Left colon (tissue), 2 donors: ENCODE data around the gene TNFRSF14. TPM values are rescaled to one million over a fixed set of nuclear protein-coding genes. Genes with fewer than 3 reads are reported as not detected.

Experiments
- ATAC-seq: fragments of 200-7000 bp; cut with Tn5 transposase; one replicate; pipeline ENCODE4 v1.9.1; 2020; ENCODE audit warnings: mild to moderate bottlenecking, moderate library complexity
- DNase-seq, 2 donors: peaks; one replicate each; pipeline ENCODE4 v3.0.0-alpha.2; 2020
- intact Hi-C, 2 donors: fragments of 100-400 bp; cut with DNase I in 1 of 2; cut with micrococcal nuclease in 1 of 2; formaldehyde crosslinking; loops; one replicate each; pipeline versions ENCODE4 v1.11.2 to v1.14.0; 2022; cut with DNase I, micrococcal nuclease
- total RNA-seq, 2 donors: library from RNA; stranded (reverse); fragmentation: NEBNext Ultra II Directional; extraction: Animal tissue kit (Norgen Biotek cat#: 25700); gene quantifications; one replicate each; pipeline ENCODE4 v1.2.1, GENCODE V29; 2021
- donor health status: DM: no; HTN: no; CAD: no.
- donor health status: DM: yes; HTN: yes; CAD: no.

Gene TNFRSF14
- total RNA-seq, 2 donors from 2014 or later, result 142 to 178 TPM

DNA sequence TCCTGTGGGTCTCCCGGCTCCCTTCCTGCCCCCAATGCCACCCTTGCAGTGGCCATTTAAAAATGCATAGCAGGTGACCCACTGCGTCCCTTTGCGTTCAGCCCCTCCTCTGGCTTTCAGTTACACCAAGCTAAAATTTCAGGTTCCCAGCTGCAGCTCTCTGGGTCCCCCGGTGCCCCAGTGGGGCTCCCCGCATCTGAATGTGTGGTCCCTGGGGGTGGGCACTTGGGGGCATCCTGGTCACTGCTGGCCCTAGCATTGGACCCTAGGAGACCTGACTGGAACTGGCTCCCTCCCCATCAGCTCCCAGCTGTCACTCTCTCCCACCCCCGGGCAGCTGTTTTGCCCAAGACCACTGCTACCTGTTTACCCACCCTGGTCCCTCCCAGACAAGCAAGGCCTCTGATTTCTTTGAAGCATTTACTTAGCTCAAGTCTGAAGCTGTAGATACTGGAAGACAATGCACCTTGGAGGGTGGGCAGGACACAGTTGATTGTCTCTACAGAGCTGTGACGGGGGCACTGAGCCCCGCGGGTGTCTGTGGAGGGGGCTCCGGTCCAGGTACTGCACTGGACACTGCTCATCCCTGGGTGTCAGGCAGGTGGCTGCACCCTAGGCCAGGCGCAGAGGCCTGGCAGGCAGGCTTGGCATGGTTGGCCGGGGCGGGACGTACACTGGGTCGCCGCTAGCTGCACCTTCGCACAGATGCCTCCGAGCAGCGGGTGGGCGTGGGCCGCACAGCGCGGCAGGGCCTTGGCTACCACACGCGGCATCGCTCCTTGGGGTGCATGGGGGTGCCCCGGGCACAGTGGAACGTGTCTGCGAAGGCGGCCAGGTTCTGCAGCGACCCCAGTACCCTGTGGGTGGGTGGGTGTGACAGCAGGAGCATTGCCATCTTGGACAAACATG lies 34.3 kb downstream of the TNFRSF14 start:
- DNase-seq (peak; percentile 11 to 23), ATAC-seq (no peak)
- intact Hi-C loops, result no loop called here

DNA sequence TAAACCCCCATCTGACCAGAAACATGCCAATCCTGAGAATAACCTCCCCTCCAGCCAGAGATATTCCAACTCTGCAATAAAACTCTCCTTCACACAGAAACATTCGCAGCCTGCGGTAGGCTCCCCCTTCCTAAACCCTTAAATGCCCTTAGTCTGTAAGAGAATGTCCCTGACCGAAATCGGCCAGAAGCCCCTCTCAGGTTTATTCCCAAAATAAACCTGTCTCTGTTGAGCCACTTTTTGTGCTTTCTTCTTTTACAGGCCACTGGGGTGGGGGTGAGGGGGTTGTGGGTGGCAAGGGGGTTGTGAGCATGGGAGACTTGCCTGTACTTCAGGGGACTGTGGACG lies 35.0 kb downstream of the TNFRSF14 start:
- ATAC-seq (no peak), DNase-seq (peak in 1 of 2 donors; percentile 2)
- intact Hi-C loops, result no loop called here

DNA sequence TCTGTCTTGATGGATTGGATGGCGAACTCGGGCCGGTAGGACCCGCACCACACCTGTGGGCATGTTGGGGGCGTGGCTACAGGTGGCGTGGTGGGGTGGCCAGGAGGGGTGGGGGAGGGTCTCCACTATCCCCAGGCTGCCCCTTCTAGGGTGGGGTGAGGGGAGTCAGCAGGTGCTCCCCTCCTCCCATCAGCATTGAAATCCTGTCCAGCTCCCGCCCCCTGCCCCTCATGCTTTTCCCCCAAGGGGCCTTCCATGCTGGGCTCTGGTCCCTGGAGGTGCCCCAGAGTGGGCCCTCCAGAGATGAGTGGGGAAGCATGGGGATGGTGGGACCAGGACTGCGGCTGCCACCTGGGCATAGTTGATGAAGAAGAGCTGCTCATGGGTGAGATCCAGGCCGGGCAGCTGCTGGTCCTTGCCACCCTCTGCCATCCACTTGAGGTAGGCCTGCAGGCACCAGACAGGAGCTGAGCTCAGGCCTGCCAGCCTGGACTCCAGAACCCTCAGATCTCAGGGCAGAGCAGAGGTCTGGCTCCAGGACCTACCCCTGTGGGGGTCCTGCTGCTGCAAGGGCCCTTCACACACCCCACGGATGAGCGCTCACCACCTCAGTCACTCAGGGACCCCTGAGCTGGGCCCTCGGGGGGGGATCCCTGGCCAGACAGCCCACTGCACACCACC lies 35.5 kb downstream of the TNFRSF14 start:
- intact Hi-C loops, result no loop called here
- DNase-seq (peak; percentile 8 to 25), ATAC-seq (no peak)

DNA sequence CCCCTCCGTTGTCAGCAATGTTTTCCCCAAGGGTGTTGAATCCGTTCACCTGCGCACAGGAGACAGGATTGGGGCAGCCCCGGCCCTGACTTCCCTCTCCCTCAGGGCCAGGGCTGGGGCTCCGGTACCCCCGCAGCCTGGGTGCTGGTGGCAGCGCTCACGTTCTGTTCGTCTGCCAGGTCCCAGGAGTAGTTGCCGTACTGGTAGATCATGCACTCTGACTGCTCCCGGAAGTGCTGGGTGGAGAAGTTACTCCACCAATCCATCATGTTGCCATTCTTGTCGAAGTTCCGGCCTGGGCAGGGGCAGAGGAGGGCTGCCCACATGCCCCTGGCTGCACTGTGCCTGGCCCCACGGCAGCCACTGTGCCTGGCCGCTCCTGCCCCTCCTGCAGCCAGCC lies 36.5 kb downstream of the TNFRSF14 start:
- ATAC-seq, result peak; percentile 82
- peak; percentile 66 to 70 for DNase-seq
- intact Hi-C loops, result no loop called here

GRCh38 chr1:2593251-2593878 lies 37.2 kb downstream of the TNFRSF14 start:
- no peak for ATAC-seq
- DNase-seq, result peak; percentile 12 to 29
- intact Hi-C loops, result no loop called here

DNA sequence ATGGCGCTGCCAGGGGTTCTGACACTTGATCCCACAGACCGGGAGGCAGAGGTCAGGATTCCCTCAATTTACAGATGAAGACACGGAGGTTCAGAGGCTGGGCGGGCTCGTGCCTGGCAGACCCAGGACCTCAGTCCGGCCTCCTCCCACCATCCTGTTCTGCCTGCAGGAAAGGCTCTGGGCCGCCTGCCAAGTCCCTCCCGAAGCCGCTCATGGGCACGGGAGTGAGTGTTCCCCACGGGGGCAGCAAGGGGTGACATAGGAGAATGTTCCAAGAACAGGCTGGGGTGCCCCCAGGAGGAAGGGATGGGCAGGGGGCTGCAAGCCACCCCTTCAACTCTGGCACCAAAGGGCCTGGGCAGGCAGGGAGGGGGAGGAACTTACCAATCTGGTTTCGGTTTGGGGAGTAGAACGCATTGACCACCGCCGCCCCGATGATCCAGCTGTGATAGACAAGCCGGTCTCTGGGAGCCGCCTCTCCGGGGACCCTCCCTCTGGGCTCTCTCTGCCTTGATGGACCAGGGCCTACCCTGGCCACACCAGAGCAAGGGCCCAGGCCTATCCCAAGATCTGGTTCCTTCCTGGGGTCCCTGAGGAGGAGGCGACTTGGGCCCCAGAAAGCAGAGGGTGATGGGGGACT lies 38.0 kb downstream of the TNFRSF14 start:
- peak; percentile 59 to 83 for DNase-seq
- intact Hi-C loops, result no loop called here
- ATAC-seq, result peak; percentile 56

DNA sequence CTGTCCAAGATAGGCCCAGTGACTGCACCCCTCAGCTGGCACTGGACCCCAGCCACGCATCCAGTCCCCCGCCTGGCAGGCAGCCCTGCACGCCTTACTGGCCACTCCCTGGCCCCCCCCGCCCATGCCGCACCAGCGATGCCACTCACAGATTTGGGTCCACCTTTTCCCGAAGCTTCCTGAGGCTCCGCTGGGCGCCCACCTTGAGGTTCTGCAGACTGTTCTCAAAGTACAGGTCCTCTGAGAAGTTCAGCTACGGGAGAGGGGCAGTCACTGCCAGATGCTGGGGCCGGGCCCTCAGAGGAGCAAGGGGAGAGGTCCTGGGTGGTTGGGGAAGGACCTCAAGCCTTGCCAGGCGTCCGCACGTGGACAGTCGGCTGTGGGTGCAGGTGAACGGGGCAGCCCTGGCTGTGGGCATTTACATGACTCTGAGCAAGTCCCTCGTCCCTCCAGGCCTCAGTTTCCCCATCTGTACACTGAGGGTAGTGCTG lies 38.5 kb downstream of the TNFRSF14 start:
- DNase-seq (peak; percentile 11 to 25), ATAC-seq (no peak)
- intact Hi-C loops, result no loop called here

GRCh38 chr1:2595261-2595811 lies 39.2 kb downstream of the TNFRSF14 start:
- ATAC-seq (no peak), DNase-seq (peak; percentile 3 to 23)
- intact Hi-C loops, result no loop called here

- intact Hi-C loops, result no loop called here
Observed at GRCh38 chr1:2595812-2596529, 39.8 kb downstream of the TNFRSF14 start.

DNA sequence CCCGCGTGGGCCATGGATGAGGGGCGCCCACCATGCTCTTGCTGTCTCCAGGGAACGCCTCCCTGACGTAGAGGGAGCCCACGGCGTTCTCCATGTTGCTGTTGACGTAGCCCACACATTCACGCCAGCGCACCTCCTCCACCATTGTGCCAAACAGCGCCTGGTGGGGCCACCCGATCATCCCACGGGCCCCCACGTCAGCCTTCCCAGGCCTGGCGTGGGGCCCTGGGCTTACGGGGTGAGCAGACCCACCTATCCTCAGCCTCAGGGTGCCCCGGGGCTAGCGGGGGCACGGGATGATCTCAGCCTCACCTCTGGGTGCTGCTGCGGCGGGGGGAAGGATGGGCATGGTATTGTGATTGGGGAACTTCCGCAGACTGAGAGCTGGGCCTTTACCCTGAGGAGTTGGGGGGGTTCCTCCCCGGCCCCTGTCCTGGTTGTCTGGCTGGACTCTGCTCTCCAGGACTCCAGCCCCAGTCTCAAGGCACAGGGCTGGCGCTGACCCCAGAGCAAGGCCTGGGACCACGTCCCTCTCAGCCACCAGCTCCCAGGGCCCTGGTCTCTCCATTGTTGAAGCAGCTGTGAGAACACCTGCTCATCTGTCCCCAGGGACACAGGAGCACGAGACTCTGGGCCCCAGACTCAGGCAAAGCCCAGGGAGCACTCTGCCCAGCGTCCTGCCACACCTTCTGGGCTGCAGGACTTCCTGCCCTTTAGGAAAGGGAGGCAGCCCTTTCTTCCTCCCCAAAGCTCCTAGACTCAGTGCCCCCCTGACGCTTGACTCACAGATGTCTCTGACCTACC lies 40.6 kb downstream of the TNFRSF14 start:
- intact Hi-C loops, result no loop called here
- ATAC-seq, result no peak
- DNase-seq, result peak in 1 of 2 donors; percentile 2

More at GRCh38 chr1:2595812-2596529, 39.8 kb downstream of the TNFRSF14 start:
- no peak for ATAC-seq
- peak in 1 of 2 donors; percentile 4 for DNase-seq

DNA sequence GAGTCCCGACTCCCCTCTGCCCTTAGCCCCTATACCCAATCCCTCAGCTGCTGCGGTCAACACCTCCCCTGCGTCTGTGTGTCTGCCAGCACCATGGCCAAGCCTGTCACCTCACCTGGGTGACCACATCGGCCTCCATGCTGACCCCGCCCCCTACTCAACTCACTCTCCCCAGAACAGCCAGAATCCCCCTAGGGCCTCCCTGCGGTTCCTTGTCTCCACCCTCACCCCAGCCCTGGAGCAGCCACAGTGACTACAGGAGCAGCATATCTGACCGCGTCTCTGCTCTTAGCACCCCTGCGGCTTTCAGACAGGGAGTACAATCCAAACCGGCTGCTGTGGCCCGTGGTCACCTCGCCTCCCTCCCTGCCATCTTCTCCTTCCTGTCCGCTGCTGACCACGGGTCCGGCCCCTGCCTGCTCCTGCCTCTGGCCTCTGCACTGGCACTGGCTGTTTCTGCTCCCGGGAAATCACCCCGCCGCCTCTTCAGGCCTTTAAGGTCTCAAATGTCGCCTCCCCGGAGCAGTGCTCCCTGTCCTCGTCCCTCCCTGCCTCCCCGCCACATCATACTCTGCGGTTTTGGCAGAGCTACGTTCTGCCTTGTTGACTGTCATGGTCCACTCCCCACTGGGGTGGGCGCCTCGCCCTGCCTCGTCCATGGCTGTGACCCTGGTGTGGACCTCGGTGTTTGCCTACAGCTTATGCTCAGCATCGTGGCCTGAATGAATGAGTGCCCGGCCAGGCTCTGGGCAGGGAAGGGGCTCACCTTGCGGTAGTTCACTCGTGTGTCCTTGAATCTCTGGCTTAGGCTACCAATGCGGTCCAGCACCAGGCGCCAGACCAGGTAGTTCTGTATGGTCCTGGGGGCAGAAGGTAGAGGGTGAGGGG lies 41.5 kb downstream of the TNFRSF14 start:
- no peak for ATAC-seq
- intact Hi-C loops, result no loop called here

DNA sequence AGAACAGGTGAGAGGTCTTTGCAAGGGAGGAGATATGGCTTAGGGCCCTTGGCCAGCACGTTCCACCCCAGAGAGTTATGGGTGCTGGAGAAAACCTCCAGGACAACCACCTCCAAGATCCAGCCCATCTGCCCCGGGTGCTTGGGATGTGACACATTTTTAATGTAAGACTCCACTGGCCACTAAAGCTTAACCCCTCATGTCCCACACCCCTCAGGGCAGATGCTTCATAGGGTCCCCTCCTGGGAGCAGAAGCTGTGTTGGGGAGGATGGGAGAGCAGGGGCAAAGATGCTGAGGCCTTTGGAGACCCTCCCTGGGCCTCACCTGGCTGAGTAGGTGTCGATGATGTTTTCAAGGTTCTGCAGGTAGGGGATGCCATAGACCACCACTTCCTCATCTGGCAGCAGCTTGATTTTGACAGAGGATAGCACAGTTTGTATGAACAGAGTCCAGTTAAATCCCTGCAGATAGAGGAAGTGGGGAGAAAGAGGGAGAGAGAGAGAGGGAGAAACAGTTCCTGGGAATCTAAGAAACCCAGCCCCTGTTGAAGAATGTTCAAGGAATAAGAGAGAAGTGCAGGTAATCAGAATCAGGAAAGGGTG lies 42.3 kb downstream of the TNFRSF14 start:
- ATAC-seq (no peak), DNase-seq (no peak)
- intact Hi-C loops, result no loop called here

More for the DNA sequence above, 41.5 kb downstream of the TNFRSF14 start:
- peak in 1 of 2 donors; percentile 3 for DNase-seq

- DNase-seq (no peak), ATAC-seq (no peak)
- intact Hi-C loops, result no loop called here
Observed at GRCh38 chr1:2601721-2602303, 45.6 kb downstream of the TNFRSF14 start.

DNA sequence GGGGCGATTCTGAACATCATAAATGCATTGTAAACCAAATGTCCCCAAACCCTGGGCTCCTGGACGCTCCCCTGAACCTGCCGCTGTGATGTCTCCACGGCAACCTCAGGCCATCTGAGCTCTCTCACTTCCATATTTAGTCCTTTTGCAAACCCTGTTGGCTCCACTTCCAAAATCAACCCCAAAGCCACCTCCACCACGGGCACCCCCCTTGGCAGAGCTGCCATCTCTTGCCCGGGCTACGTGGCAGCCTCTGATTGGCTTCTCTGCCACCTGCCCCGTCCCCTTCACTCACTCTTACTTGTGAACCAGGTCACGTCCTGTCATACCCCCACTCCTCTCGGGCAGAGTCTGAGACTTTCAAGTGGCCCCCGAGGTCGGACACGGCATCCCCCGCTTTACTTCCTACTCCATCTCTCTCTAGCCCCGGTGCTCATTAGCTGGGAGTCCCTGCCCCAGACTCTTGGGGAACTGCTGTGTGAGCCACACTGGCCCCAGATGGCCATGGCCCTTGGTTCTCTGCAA lies 46.2 kb downstream of the TNFRSF14 start:
- intact Hi-C loops, result no loop called here
- DNase-seq, result no peak
- ATAC-seq, result no peak

- no peak for ATAC-seq
- intact Hi-C loops, result no loop called here
- DNase-seq, result peak in 1 of 2 donors; percentile 19
Observed at GRCh38 chr1:2602866-2603520, 46.8 kb downstream of the TNFRSF14 start.
